ENCODE data around the gene SRC.

DNA sequence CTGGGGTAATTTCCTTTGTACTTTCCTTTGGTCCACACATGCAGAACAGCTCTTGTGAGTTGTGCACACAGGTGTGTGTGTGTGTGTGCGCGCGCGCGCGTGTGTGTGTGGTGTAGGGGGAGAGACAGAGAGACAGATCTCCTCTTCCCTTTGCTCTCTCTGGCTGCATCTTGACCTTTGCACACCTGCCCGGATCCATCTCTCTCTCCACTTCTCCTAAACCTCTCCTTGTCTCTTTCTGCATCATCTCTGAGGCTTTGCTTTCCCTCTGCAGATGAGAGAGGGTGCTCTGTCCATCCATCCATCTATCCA is 67.0 kb downstream of the SRC start:
- TF ChIP-seq, protein P1, sequence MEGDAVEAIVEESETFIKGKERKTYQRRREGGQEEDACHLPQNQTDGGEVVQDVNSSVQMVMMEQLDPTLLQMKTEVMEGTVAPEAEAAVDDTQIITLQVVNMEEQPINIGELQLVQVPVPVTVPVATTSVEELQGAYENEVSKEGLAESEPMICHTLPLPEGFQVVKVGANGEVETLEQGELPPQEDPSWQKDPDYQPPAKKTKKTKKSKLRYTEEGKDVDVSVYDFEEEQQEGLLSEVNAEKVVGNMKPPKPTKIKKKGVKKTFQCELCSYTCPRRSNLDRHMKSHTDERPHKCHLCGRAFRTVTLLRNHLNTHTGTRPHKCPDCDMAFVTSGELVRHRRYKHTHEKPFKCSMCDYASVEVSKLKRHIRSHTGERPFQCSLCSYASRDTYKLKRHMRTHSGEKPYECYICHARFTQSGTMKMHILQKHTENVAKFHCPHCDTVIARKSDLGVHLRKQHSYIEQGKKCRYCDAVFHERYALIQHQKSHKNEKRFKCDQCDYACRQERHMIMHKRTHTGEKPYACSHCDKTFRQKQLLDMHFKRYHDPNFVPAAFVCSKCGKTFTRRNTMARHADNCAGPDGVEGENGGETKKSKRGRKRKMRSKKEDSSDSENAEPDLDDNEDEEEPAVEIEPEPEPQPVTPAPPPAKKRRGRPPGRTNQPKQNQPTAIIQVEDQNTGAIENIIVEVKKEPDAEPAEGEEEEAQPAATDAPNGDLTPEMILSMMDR (IDR thresholded peaks at IDR 0.05; ENCODE audit: low read length), result no peak
- no peak for TF ChIP-seq EZH2 (IDR thresholded peaks at IDR 0.05; ENCODE audit: borderline replicate concordance, low read length)

Data from OCI-LY1 (cell line).